Measurements from ENCODE around the gene NLRP3. TPM values are rescaled to one million over a fixed set of nuclear protein-coding genes. Genes with fewer than 3 reads are reported as not detected.

NLRP3 gene
- total RNA-seq, 1 experiment from 2014 or later = 1.4 TPM

DNA sequence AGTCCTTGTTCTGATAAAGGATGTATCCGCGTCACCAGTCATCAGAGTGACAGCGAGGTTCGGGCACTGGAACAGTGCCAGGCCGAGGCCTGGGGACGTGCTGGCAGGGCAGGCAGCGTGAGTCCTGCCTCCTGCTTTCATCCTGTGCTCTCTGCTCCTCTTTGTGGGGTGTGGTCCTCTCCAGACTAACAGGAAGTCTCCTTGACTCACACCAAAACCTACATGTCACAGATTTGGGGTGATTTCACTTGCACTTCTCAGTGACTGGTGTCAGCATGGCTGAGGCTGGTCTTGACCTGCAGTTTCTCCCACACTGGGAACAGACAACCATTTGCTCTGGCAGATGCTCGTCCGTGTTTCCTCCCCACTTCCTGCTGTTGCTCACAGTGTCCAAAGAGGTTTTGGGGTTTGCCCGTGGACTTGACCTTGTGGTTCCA, 8.8 kb upstream of the NLRP3 start:
- Histone ChIP-seq H3K4me3 (ENCODE audit: insufficient read depth, low read depth, low read length) (no peak overlapping the region), H3K36me3 (replicated peaks; ENCODE audit: control insufficient read depth, insufficient read depth, low read length) (no peaks in the 10 kb centered on the region), H3K27me3 (ENCODE audit: control insufficient read depth, insufficient read depth, low read length) (no peaks in the 10 kb centered on the region)
- DNase-seq = no peak

DNA sequence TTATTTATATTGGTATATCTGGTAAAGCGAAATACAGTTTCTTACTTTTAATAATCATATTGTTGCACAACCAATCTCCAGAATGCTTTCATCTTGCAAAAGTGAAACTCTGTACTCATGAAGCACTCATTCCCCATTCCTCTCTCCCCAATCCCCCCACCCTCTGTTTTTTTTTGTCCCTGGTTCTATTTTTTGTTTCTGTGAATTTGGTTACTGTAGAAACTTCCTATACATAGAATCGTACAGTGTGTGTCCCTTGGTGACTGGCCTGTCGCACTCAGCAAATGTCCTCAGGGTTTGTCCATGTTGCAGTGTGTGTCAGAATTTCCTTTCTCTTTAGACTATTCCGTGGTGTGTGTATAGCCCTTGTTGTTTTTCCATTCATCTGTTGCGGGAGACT, 7.9 kb upstream of the NLRP3 start:
- Histone ChIP-seq H3K4me3 (ENCODE audit: insufficient read depth, low read depth, low read length) (no peak overlapping the region), H3K27me3 (ENCODE audit: control insufficient read depth, insufficient read depth, low read length) (no peaks in the 10 kb centered on the region), H3K36me3 (replicated peaks; ENCODE audit: control insufficient read depth, insufficient read depth, low read length) (no peaks in the 10 kb centered on the region)
- no peak for DNase-seq

DNA sequence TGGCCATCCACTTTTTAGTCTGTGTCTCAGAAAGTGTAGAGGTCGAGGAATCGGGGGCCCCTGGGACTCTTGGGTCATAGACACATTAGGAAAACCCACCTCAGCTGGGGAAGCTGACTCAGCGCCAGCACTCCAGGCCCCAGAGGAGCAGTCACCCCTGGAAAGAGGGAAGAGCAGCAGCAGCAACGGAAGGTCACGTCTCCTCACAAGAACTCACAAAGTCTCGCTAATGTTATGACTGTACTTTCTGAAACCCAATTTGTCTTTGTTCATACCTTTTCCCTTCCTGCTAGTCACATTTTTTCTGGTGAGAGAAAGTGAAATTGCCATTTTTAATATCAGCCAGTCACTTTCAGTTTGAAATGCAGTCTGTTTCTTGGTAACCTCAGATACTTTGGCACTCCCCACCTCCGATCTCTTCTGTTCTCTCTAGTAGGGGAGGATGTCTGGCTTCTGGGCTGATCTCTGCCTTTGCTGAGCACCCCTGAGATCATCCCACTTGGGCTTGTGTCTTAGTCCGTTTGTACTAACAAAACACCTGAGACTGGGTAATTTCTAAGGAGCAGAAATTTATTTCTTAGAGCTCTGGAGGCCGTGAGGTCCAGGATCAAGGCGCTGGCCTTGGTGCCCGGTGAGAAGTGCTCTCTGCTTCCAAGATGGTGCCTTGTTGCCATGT, 6.0 kb upstream of the NLRP3 start:
- Histone ChIP-seq H3K36me3 (replicated peaks; ENCODE audit: control insufficient read depth, insufficient read depth, low read length) (no peaks in the 10 kb centered on the region), H3K27me3 (ENCODE audit: control insufficient read depth, insufficient read depth, low read length) (no peaks in the 10 kb centered on the region), H3K4me3 (ENCODE audit: insufficient read depth, low read depth, low read length) (no peak overlapping the region)
- DNase-seq = no peak

DNA sequence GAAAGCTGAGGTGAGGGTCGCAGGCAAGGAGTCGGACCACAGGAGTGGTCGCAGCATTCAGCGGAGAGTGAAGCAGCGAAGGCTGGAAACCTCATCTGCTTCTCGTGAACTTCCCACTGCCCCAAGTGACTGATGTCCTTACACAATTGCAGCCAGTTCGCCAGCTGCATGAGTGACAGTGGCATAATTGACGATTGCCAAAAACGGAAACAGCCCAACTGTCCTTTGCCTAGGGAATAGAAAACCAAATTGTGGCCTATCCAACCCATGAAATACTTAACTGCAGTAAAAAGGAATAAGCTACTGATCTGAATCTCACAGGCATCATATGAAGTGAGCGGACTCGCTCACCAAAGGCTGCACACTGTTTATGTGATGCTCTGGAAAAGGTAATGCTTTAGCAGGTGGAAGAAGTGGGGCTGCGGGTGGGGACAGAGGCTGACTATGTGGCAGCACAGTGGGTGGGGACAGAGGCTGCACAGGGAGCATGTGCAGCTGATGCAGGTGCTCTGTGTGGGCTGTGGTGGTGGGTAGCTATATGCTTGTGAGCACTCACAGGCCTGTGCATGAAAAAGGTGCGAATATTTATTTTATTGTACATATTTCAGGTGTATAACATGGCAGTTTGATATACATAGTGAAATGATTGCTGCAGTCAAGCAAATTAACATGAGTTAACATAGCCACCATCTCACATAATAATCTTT, 4.2 kb upstream of the NLRP3 start:
- no peak overlapping the region for H3K4me3 ChIP-seq (ENCODE audit: insufficient read depth, low read depth, low read length)
- H3K36me3 ChIP-seq (replicated peaks; ENCODE audit: control insufficient read depth, insufficient read depth, low read length) = no peaks in the 10 kb centered on the region
- no peaks in the 10 kb centered on the region for H3K27me3 ChIP-seq (ENCODE audit: control insufficient read depth, insufficient read depth, low read length)
- DNase-seq = no peak

DNA sequence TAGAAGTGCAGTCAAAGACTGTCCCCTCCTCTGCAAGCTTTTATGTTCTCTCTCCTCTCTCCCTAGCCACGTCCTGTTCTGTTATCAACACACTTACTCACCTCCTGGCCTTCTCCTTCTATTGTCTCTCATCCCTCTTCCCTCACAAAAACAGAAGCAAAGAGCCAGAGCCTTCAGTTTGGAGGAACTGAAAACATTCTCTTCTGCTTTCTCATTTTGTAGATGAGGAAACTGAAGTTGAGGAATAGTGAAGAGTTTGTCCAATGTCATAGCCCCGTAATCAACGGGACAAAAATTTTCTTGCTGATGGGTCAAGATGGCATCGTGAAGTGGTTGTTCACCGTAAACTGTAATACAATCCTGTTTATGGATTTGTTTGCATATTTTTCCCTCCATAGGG, 1.9 kb downstream of the NLRP3 start:
- no peak for DNase-seq
- H3K27me3 ChIP-seq (ENCODE audit: control insufficient read depth, insufficient read depth, low read length) = no peaks in the 10 kb centered on the region
- no peaks in the 10 kb centered on the region for H3K36me3 ChIP-seq (replicated peaks; ENCODE audit: control insufficient read depth, insufficient read depth, low read length)
- no peak overlapping the region for H3K4me3 ChIP-seq (ENCODE audit: insufficient read depth, low read depth, low read length)

DNA sequence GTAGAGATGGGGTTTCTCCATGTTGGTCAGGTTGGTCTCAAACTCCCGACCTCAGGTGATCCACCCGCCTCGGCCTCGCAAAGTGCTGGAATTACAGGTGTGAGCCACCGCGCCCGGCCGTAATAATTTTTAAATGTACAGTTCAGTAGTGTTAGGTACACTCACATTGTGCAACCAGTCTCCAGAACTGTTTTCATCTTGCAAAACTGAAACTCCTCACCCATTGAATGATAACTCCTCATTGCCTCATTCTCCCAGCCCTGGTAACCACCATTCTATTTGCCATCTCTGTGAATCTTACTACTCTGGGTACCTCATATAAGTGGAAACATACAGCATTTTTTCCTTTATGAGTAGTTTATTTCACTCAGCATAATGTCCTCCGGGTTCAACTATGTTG, 3.4 kb downstream of the NLRP3 start:
- H3K4me3 ChIP-seq (ENCODE audit: insufficient read depth, low read depth, low read length) = no peak overlapping the region
- no peaks in the 10 kb centered on the region for H3K36me3 ChIP-seq (replicated peaks; ENCODE audit: control insufficient read depth, insufficient read depth, low read length)
- no peak for DNase-seq
- H3K27me3 ChIP-seq (ENCODE audit: control insufficient read depth, insufficient read depth, low read length) = no peaks in the 10 kb centered on the region

DNA sequence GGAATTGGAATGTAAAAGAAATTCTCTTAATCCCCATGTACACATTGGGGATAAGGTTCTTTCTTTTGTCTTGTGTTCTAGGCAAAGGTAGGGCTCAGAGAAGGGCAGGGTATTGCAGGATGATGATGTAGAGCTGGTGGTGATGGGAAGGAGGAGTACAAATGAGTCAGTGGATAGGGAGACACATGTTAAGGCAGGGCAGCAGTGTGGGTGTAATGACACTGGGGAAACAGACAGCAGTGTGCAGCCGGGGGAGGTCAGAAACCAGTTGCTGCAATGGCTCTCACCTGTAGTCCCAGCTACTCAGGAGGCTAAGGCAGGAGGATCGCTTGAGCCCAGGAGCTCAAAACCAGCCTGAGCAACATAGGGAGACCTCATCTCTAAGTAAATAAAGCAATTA, 5.1 kb downstream of the NLRP3 start:
- Histone ChIP-seq H3K4me3 (ENCODE audit: insufficient read depth, low read depth, low read length) (no peak overlapping the region), H3K36me3 (replicated peaks; ENCODE audit: control insufficient read depth, insufficient read depth, low read length) (no peaks in the 10 kb centered on the region), H3K27me3 (ENCODE audit: control insufficient read depth, insufficient read depth, low read length) (no peaks in the 10 kb centered on the region; the same call in 1 of the 2 replicates)
- no peak for DNase-seq

DNA sequence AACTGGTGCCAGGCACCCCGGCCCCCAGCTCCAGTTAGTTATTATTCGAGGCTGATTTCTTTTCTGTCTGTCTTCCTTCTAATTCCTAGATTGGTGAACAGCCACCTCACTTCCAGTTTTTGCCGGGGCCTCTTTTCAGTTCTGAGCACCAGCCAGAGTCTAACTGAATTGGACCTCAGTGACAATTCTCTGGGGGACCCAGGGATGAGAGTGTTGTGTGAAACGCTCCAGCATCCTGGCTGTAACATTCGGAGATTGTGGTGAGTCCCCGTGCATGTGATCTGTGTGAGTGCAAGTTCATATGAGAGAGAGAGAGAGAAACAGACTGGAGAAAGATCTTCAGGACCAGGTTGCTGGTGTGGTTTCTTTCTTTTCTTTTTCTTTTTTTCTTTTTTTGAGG, 13.5 kb downstream of the NLRP3 start:
- Histone ChIP-seq H3K4me3 (ENCODE audit: insufficient read depth, low read depth, low read length) (no peak overlapping the region), H3K36me3 (replicated peaks; ENCODE audit: control insufficient read depth, insufficient read depth, low read length) (no peaks in the 10 kb centered on the region), H3K27me3 (ENCODE audit: control insufficient read depth, insufficient read depth, low read length) (no peaks in the 10 kb centered on the region; the same call in 1 of the 2 replicates)
- DNase-seq = no peak

DNA sequence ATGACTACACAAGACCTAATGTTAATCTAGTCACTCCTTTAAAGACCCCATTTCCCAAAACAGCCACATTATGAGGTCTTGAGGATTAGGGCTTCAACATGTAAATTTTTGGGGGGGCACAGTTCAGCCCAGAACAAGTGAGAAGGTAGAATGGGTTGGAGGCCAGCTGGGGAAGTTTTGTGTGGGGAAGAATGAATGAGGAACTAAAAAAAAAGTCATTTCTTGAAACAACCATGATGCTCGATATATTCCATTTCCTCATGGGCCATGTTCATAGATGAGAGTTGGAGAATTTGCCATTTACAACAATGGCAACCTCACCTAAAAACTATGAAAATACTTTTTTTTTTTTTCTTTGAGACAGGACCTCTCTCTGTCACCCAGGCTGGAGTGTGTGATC, 14.5 kb downstream of the NLRP3 start:
- no peaks in the 10 kb centered on the region; the same call in 1 of the 2 replicates for H3K27me3 ChIP-seq (ENCODE audit: control insufficient read depth, insufficient read depth, low read length)
- no peaks in the 10 kb centered on the region for H3K36me3 ChIP-seq (replicated peaks; ENCODE audit: control insufficient read depth, insufficient read depth, low read length)
- no peak for DNase-seq
- no peak overlapping the region for H3K4me3 ChIP-seq (ENCODE audit: insufficient read depth, low read depth, low read length)

DNA sequence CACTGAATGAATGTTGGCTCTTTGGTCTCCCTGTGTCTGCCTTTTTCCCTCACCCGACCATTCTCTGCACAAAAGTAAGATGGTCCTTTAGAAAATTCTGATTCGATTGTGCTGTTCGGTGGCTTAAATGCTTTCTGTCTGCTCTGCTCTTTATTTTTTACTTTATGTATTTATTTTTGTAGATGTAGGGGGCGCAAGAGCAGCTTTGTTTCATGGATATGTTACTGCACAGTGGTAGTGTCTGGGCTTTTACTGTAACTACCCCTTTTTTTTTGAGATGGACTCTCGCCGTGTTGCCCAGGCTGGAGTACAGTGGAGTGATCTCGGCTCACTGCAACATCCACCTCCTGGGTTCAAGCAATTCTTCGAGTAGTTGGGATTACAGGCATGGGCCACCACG, 15.7 kb downstream of the NLRP3 start:
- H3K4me3 ChIP-seq (ENCODE audit: insufficient read depth, low read depth, low read length) = no peak overlapping the region
- no peak for DNase-seq
- no peaks in the 10 kb centered on the region; the same call in 1 of the 2 replicates for H3K27me3 ChIP-seq (ENCODE audit: control insufficient read depth, insufficient read depth, low read length)
- no peaks in the 10 kb centered on the region for H3K36me3 ChIP-seq (replicated peaks; ENCODE audit: control insufficient read depth, insufficient read depth, low read length)

DNA sequence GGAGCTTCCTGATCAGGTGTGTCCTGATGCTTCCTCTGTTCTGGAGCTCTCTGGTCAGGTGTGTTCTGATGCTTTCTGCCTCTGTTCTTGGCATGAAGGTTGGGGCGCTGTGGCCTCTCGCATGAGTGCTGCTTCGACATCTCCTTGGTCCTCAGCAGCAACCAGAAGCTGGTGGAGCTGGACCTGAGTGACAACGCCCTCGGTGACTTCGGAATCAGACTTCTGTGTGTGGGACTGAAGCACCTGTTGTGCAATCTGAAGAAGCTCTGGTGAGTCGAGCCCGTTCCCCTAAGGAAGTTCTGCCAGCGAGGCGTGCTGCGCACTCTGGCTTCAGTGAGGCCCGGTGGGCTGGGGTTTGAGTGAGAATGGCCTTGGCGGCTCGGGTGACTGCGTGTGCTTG, 18.0 kb downstream of the NLRP3 start:
- H3K36me3 ChIP-seq (replicated peaks; ENCODE audit: control insufficient read depth, insufficient read depth, low read length) = no peaks in the 10 kb centered on the region
- H3K4me3 ChIP-seq (ENCODE audit: insufficient read depth, low read depth, low read length) = no peak overlapping the region
- DNase-seq = no peak
- H3K27me3 ChIP-seq (ENCODE audit: control insufficient read depth, insufficient read depth, low read length) = no peaks in the 10 kb centered on the region; the same call in 1 of the 2 replicates

DNA sequence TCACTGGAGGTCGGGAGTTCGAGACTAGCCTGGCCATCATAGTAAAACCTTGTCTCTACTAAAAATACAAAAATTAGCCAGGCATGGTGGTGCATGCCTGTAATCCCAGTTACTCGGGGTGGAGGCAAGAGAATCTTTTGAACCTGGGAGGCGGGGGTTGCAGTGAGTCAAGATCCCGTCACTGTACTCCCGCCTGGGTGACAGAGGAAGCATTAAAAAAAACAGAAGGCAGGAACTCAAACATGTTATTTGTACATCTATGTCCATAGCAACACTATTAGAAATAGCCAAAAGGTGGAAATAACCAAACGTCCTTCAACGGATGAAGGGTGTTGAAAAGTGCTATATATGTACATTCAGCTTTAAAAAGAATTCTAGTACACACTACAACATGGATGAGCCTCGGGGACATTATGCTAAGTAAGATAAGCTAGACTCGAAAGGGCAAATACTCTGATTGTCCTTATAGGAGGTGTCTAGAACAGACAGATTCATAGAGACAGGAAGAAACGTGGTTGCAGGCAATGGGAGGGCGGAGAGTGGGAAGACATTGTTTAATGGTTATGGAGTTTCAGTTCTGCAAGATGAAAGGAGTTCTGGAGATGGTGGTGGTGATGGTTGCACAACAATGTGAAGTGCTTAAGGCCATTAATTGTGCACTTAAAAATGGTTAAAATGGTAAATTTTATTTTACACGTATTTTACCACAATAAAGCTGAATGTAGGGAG, 19.2 kb downstream of the NLRP3 start:
- no peak for DNase-seq
- no peak overlapping the region for H3K4me3 ChIP-seq (ENCODE audit: insufficient read depth, low read depth, low read length)
- H3K27me3 ChIP-seq (ENCODE audit: control insufficient read depth, insufficient read depth, low read length) = no peaks in the 10 kb centered on the region; the same call in 1 of the 2 replicates
- H3K36me3 ChIP-seq (replicated peaks; ENCODE audit: control insufficient read depth, insufficient read depth, low read length) = no peaks in the 10 kb centered on the region

DNA sequence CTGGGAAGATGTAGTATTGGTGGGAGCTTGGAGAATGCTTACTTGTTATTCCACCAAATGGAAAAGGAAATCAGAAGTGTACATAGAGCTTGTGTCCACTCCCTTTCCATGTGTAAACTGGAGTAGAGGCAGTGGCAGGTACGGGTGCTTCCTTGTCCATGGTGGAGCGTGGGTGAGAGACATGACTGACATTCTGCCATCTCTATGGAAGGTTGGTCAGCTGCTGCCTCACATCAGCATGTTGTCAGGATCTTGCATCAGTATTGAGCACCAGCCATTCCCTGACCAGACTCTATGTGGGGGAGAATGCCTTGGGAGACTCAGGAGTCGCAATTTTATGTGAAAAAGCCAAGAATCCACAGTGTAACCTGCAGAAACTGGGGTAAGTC, 19.8 kb downstream of the NLRP3 start:
- no peaks in the 10 kb centered on the region for H3K36me3 ChIP-seq (replicated peaks; ENCODE audit: control insufficient read depth, insufficient read depth, low read length)
- DNase-seq = no peak
- H3K27me3 ChIP-seq (ENCODE audit: control insufficient read depth, insufficient read depth, low read length) = no peaks in the 10 kb centered on the region; the same call in 1 of the 2 replicates
- H3K4me3 ChIP-seq (ENCODE audit: insufficient read depth, low read depth, low read length) = no peak overlapping the region

DNA sequence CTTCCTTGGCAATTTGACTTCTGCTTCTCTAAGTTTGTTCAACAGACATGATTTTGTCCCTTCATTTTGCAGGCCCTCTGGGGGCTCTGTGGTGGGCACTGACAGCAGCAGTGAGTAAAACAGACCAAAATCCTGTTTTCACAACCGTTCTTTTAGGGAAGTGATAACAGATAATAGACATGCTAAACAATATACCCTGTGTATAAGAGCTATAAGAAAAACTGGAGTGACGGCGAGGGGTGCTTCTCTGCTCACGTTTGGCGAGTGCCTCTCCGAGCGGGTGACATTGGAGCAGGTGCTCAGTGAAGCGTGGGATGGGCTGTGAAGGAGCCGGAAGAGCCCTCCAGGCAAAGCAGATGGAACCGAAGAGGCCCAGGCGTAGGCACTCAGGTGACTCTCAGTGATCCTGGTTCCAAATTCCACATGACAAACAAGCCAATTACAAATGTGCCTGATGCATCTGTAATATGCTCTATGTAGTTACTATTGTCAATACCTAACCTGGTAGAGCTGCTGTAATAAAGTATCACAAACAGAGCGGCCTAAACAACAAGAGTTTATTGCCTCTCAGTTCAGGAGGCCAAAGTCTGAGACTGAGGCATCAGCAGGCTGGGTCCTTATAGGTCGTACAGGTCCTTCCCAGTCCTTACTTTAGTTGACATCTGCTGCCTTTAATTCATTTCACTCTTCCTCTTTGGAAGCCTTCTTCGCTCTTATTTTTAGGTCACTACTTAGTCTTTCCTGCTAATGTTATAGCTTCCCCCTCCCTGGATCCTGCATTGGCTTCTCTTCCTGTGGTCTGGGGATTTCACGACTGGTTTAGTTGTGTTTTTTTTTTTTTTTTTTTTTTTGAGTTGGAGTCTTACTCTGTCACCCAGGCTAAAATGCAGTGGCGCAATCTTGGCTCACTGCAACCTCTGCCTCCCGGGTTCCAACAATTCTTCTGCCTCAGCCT, 21.9 kb downstream of the NLRP3 start:
- no peak for DNase-seq
- Histone ChIP-seq H3K4me3 (ENCODE audit: insufficient read depth, low read depth, low read length) (no peak overlapping the region), H3K36me3 (replicated peaks; ENCODE audit: control insufficient read depth, insufficient read depth, low read length) (no peaks in the 10 kb centered on the region), H3K27me3 (ENCODE audit: control insufficient read depth, insufficient read depth, low read length) (no peaks in the 10 kb centered on the region; the same call in 1 of the 2 replicates)
